ENCODE data around the gene NSUN4.
"Not testable (repeated sequence)": the region's sequence is repeated elsewhere in the genome, so short reads cannot be mapped to it uniquely, and the experiment has no call there.

The NSUN4 gene

GRCh38 chr1:46343705-46344104 lies 3.1 kb downstream of the NSUN4 start:
- H3K27ac ChIP-seq (ENCODE audit: low read depth, low read length), result no peak overlapping the region
- H3K9me3 ChIP-seq (ENCODE audit: insufficient read depth, low read depth, low read length), result no peaks in the 10 kb centered on the region
- no peak overlapping the region for H3K9ac ChIP-seq (ENCODE audit: low read depth, low read length)
- peaks cover 44% of the 10 kb centered on the region for H3K36me3 ChIP-seq (ENCODE audit: insufficient read depth, low read length)
- H3K4me1 ChIP-seq (ENCODE audit: insufficient read depth, low read length), result no peaks in the 10 kb centered on the region
- no peak overlapping the region for H3K4me3 ChIP-seq (ENCODE audit: low read length)
- 93% methylated on average over 4 of the region's 4 CpGs for WGBS
- H3K27me3 ChIP-seq (ENCODE audit: insufficient read depth, low read length), result no peaks in the 10 kb centered on the region

DNA sequence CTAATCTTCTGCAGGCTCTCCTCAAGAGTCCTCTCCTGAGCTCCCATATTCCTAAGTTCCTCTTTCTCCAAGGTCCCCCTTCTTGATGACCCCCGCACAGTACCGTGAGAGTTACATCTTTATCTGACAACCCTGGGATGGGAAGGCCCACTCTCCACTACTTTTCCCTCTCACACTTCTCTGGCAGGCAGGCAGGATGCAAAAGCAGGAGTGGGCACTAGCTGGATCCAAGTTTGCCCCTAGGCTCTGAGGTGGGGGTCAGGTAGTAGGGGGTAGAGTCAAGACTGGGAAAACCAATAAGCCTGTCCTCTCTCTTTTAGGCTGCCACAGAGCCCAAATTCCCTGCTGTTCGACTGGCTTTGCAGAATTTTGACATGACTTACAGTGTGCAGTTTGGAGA lies 3.9 kb downstream of the NSUN4 start:
- H3K4me1 ChIP-seq (ENCODE audit: insufficient read depth, low read length), result no peaks in the 10 kb centered on the region
- no peaks in the 10 kb centered on the region for H3K27me3 ChIP-seq (ENCODE audit: insufficient read depth, low read length)
- no peak overlapping the region for H3K9ac ChIP-seq (ENCODE audit: low read depth, low read length)
- H3K4me3 ChIP-seq (ENCODE audit: low read length), result no peak overlapping the region
- H3K36me3 ChIP-seq (ENCODE audit: insufficient read depth, low read length), result peaks cover 50% of the 10 kb centered on the region
- no peak overlapping the region for H3K27ac ChIP-seq (ENCODE audit: low read depth, low read length)
- no peaks in the 10 kb centered on the region for H3K9me3 ChIP-seq (ENCODE audit: insufficient read depth, low read depth, low read length)
- 94% methylated on average over 3 of the region's 3 CpGs for WGBS

GRCh38 chr1:46345281-46345680 lies 4.7 kb downstream of the NSUN4 start:
- Histone ChIP-seq H3K27ac (ENCODE audit: low read depth, low read length) (no peak overlapping the region), H3K4me3 (ENCODE audit: low read length) (no peak overlapping the region), H3K27me3 (ENCODE audit: insufficient read depth, low read length) (no peaks in the 10 kb centered on the region), H3K9me3 (ENCODE audit: insufficient read depth, low read depth, low read length) (no peaks in the 10 kb centered on the region), H3K9ac (ENCODE audit: low read depth, low read length) (no peak overlapping the region), H3K36me3 (ENCODE audit: insufficient read depth, low read length) (peaks cover 58% of the 10 kb centered on the region), H3K4me1 (ENCODE audit: insufficient read depth, low read length) (no peaks in the 10 kb centered on the region)

GRCh38 chr1:46352363-46352762 lies 11.8 kb downstream of the NSUN4 start:
- WGBS, result 94% methylated on average over 2 of the region's 2 CpGs
- H3K9ac ChIP-seq (ENCODE audit: low read depth, low read length), result no peak overlapping the region
- H3K9me3 ChIP-seq (ENCODE audit: insufficient read depth, low read depth, low read length), result no peaks in the 10 kb centered on the region
- H3K4me1 ChIP-seq (ENCODE audit: insufficient read depth, low read length), result no peaks in the 10 kb centered on the region
- H3K4me3 ChIP-seq (ENCODE audit: low read length), result no peak overlapping the region
- no peak overlapping the region for H3K27ac ChIP-seq (ENCODE audit: low read depth, low read length)
- no peaks in the 10 kb centered on the region for H3K27me3 ChIP-seq (ENCODE audit: insufficient read depth, low read length)
- peaks cover 76% of the 10 kb centered on the region for H3K36me3 ChIP-seq (ENCODE audit: insufficient read depth, low read length)

DNA sequence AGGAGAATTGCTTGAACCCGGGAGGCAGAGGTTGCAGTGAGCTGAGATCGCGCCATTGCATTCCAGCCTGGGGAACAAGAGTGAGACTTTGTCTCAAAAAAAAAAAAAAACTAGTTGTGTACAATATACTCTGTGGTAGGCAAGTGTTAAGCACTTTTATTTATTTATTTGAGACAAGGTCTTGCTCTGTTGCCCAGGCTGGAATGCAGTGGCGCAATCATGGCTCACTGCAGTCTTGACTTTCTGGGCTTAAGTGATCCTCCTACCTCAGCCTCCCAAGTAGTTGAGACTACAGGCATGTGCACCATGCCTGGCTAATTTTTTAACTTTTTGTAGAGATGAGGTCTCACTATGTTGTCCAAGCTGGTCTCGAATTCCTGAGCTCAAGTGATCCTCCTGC lies 15.3 kb downstream of the NSUN4 start:
- H3K9me3 ChIP-seq (ENCODE audit: insufficient read depth, low read depth, low read length); H3K4me1 ChIP-seq (ENCODE audit: insufficient read depth, low read length); H3K27me3 ChIP-seq (ENCODE audit: insufficient read depth, low read length); H3K9ac ChIP-seq (ENCODE audit: low read depth, low read length); H3K4me3 ChIP-seq (ENCODE audit: low read length); H3K27ac ChIP-seq (ENCODE audit: low read depth, low read length): not testable (repeated sequence)
- peaks cover 71% of the 10 kb centered on the region for H3K36me3 ChIP-seq (ENCODE audit: insufficient read depth, low read length)
- 92% methylated on average over 5 of the region's 5 CpGs for WGBS

DNA sequence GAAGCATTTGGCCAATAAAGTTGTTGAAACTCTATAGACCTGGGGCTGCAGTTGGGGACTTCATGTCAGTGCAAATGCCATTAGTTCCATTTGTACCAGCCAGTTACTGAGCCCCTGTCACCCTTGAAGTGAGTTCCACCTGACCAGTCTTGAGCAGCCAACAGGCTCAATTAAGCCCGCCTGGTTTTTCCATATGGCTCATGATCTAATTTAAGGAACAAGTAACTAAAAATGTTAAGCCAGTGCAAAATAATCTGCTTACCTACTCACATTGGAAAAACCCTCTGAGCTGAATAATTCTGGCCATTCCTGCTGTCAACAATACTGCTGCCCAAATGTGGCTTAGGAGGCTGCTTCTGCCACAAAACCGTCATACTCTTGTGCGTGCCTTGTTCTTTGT lies 21.6 kb downstream of the NSUN4 start:
- Histone ChIP-seq H3K4me1 (ENCODE audit: insufficient read depth, low read length) (no peaks in the 10 kb centered on the region), H3K4me3 (ENCODE audit: low read length) (no peak overlapping the region), H3K27ac (ENCODE audit: low read depth, low read length) (no peak overlapping the region), H3K27me3 (ENCODE audit: insufficient read depth, low read length) (no peaks in the 10 kb centered on the region), H3K36me3 (ENCODE audit: insufficient read depth, low read length) (peaks cover 60% of the 10 kb centered on the region), H3K9me3 (ENCODE audit: insufficient read depth, low read depth, low read length) (no peaks in the 10 kb centered on the region), H3K9ac (ENCODE audit: low read depth, low read length) (no peak overlapping the region)
- 95% methylated on average over 3 of the region's 3 CpGs for WGBS

GRCh38 chr1:46363121-46363520 lies 22.5 kb downstream of the NSUN4 start:
- no peaks in the 10 kb centered on the region for H3K27me3 ChIP-seq (ENCODE audit: insufficient read depth, low read length)

DNA sequence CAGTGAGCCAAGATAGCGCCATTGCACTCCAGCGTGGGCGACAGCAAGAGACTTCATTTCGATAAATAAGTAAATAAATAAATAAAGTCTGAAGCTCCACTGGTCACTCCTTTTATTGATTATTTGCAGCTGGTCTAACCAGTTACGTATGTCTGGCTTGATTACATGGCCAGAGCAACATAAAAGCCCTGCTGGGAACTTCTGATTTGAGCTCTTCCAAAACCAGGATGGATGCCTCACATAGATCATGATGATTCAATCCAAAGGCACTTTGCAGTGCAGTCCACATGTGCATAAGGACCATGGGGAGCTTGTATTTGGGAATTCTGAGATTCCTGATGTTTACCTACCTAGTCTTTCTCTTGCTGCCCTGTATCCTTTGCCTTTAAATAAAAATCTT lies 24.0 kb downstream of the NSUN4 start:
- Histone ChIP-seq H3K36me3 (ENCODE audit: insufficient read depth, low read length) (peaks cover 49% of the 10 kb centered on the region), H3K27ac (ENCODE audit: low read depth, low read length) (no peak overlapping the region), H3K9ac (ENCODE audit: low read depth, low read length) (no peak overlapping the region), H3K9me3 (ENCODE audit: insufficient read depth, low read depth, low read length) (no peaks in the 10 kb centered on the region), H3K27me3 (ENCODE audit: insufficient read depth, low read length) (no peaks in the 10 kb centered on the region), H3K4me3 (ENCODE audit: low read length) (no peak overlapping the region), H3K4me1 (ENCODE audit: insufficient read depth, low read length) (no peaks in the 10 kb centered on the region)
- WGBS, result over 99% methylated on average over 5 of the region's 5 CpGs

More at GRCh38 chr1:46363121-46363520, 22.5 kb downstream of the NSUN4 start:
- WGBS, result 97% methylated on average over 5 of the region's 5 CpGs
- no peaks in the 10 kb centered on the region for H3K9me3 ChIP-seq (ENCODE audit: insufficient read depth, low read depth, low read length)
- no peak overlapping the region for H3K4me3 ChIP-seq (ENCODE audit: low read length)
- H3K4me1 ChIP-seq (ENCODE audit: insufficient read depth, low read length), result no peaks in the 10 kb centered on the region
- peaks cover 56% of the 10 kb centered on the region for H3K36me3 ChIP-seq (ENCODE audit: insufficient read depth, low read length)
- H3K9ac ChIP-seq (ENCODE audit: low read depth, low read length), result no peak overlapping the region
- H3K27ac ChIP-seq (ENCODE audit: low read depth, low read length), result no peak overlapping the region

DNA sequence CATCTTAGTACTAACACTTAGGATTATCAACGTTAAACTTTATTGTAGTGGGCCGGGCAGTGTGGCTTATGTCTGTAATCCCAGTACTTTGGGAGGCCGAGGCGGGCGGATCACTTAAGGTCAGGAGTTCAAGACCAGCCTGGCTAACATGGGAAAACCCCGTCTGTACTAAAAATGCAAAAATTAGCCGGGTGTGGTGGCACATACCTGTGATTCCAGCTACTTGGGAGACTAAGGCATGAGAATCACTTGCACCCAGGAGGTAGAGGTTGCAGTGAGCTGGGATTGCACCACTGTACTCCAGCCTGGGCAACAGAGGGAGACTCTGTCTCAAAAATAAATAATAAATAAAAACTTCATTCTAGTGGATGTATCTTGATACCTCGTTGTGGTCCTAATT lies 25.2 kb downstream of the NSUN4 start:
- WGBS, result 93% methylated on average over 7 of the region's 8 CpGs
- H3K9ac ChIP-seq (ENCODE audit: low read depth, low read length); H3K4me3 ChIP-seq (ENCODE audit: low read length); H3K27me3 ChIP-seq (ENCODE audit: insufficient read depth, low read length); H3K9me3 ChIP-seq (ENCODE audit: insufficient read depth, low read depth, low read length); H3K27ac ChIP-seq (ENCODE audit: low read depth, low read length); H3K4me1 ChIP-seq (ENCODE audit: insufficient read depth, low read length): not testable (repeated sequence)
- peaks cover 40% of the 10 kb centered on the region for H3K36me3 ChIP-seq (ENCODE audit: insufficient read depth, low read length)

DNA sequence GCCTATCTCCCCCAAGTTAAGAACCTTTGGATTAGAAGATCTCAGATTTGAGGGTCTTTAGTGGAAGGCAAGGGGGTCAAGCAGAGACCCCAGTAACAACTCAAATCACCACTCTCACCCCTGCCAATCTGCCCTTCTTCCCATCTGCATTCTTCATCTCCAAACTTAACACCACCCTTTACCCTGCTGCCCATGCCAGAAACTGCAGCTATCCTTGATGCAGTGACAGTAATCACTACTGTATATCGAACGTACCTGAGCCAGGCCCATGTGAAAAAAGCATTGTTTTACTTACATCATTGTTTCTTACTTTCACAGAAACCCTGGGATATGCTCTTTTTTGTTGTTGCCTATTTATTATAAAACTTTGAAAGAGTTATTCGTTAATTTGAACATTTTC lies 26.5 kb downstream of the NSUN4 start:
- WGBS, result 92% methylated on average over 3 of the region's 3 CpGs
- no peak overlapping the region for H3K27ac ChIP-seq (ENCODE audit: low read depth, low read length)
- no peaks in the 10 kb centered on the region; the same call in 1 of the 2 replicates for H3K4me1 ChIP-seq (ENCODE audit: insufficient read depth, low read length)
- peaks cover 27% of the 10 kb centered on the region for H3K36me3 ChIP-seq (ENCODE audit: insufficient read depth, low read length)
- no peak overlapping the region for H3K9ac ChIP-seq (ENCODE audit: low read depth, low read length)
- H3K4me3 ChIP-seq (ENCODE audit: low read length), result no peak overlapping the region
- H3K27me3 ChIP-seq (ENCODE audit: insufficient read depth, low read length), result no peaks in the 10 kb centered on the region
- H3K9me3 ChIP-seq (ENCODE audit: insufficient read depth, low read depth, low read length), result no peaks in the 10 kb centered on the region

GRCh38 chr1:46367701-46368100 lies 27.1 kb downstream of the NSUN4 start:
- H3K9ac ChIP-seq (ENCODE audit: low read depth, low read length); H3K4me1 ChIP-seq (ENCODE audit: insufficient read depth, low read length); H3K9me3 ChIP-seq (ENCODE audit: insufficient read depth, low read depth, low read length); H3K4me3 ChIP-seq (ENCODE audit: low read length); H3K27ac ChIP-seq (ENCODE audit: low read depth, low read length); H3K27me3 ChIP-seq (ENCODE audit: insufficient read depth, low read length): not testable (repeated sequence)
- peaks cover 21% of the 10 kb centered on the region for H3K36me3 ChIP-seq (ENCODE audit: insufficient read depth, low read length)
- 96% methylated on average over 8 of the region's 8 CpGs for WGBS

DNA sequence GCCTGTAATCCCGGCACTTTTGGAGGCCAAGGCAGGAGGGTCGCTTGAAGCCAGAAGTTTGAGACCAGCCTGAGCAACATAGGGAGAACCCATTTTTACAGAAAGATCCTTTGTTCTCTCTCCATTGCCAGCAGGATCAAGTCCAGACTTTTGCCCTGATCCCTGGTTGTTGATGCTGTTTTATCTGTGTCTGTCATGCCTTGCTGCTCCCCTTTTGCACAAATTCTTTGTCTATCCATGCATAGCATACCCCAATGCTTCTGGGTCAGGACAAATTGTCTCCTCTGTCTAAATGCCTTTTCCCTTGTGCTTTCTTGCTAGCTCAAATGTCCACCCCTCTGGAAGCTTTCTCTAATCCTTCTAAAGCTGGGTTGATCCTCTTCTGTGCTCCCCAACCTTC lies 28.2 kb downstream of the NSUN4 start:
- no peaks in the 10 kb centered on the region for H3K9me3 ChIP-seq (ENCODE audit: insufficient read depth, low read depth, low read length)
- no peak overlapping the region for H3K9ac ChIP-seq (ENCODE audit: low read depth, low read length)
- H3K4me1 ChIP-seq (ENCODE audit: insufficient read depth, low read length), result no peaks in the 10 kb centered on the region; the same call in 1 of the 2 replicates
- no peak overlapping the region for H3K4me3 ChIP-seq (ENCODE audit: low read length)
- 97% methylated on average over 2 of the region's 2 CpGs for WGBS
- H3K27ac ChIP-seq (ENCODE audit: low read depth, low read length), result no peak overlapping the region
- H3K27me3 ChIP-seq (ENCODE audit: insufficient read depth, low read length), result no peaks in the 10 kb centered on the region
- H3K36me3 ChIP-seq (ENCODE audit: insufficient read depth, low read length), result peaks cover 10% of the 10 kb centered on the region

All from HUES64 (cell line).